Measurements from ENCODE around the gene CLSTN3.

CLSTN3 gene

GRCh38 chr12:7128681-7129286, 1.4 kb upstream of the CLSTN3 start, which contains the start of gene RBP5:
TSS of gene RBP5 (minus strand) at chr12:7128889. CDS start at chr12:7128775, 114 bp downstream.
- no peak for DNase-seq

GRCh38 chr12:7129287-7129871, 792 bp upstream of the CLSTN3 start:
- DNase-seq, result no peak

GRCh38 chr12:7130701-7131501, 730 bp downstream of the CLSTN3 start:
- peak in 1 of 2 donors; percentile 42 for DNase-seq

GRCh38 chr12:7131502-7131866, 1.3 kb downstream of the CLSTN3 start:
- DNase-seq, result no peak

- DNase-seq, result no peak
These were observed 4.4 kb downstream of the CLSTN3 start for GRCh38 chr12:7134396-7135166.

GRCh38 chr12:7136071-7136470, 5.9 kb downstream of the CLSTN3 start:
- no peak for DNase-seq

- DNase-seq, result no peak
These were observed 6.5 kb downstream of the CLSTN3 start for GRCh38 chr12:7136676-7137075.

GRCh38 chr12:7137908-7138307, 7.7 kb downstream of the CLSTN3 start:
- DNase-seq, result no peak

GRCh38 chr12:7139200-7139599, 9.0 kb downstream of the CLSTN3 start:
- DNase-seq, result no peak

- DNase-seq, result no peak
These were observed 11.3 kb downstream of the CLSTN3 start for GRCh38 chr12:7141351-7142005.

- peak in 1 of 2 donors; percentile 7 for DNase-seq
These were observed 12.0 kb downstream of the CLSTN3 start for GRCh38 chr12:7142056-7142644.

- DNase-seq, result no peak
These were observed 12.8 kb downstream of the CLSTN3 start for GRCh38 chr12:7142809-7143465.

GRCh38 chr12:7143564-7143963, 13.4 kb downstream of the CLSTN3 start:
- no peak for DNase-seq

GRCh38 chr12:7144414-7145120, 14.4 kb downstream of the CLSTN3 start:
- peak in 1 of 2 donors; percentile 27 for DNase-seq

GRCh38 chr12:7145671-7146070, 15.5 kb downstream of the CLSTN3 start:
- DNase-seq, result no peak

- DNase-seq, result no peak
These were observed 16.1 kb downstream of the CLSTN3 start for GRCh38 chr12:7146228-7146627.

- DNase-seq, result no peak
These were observed 16.7 kb downstream of the CLSTN3 start for GRCh38 chr12:7146906-7147305.

GRCh38 chr12:7150356-7150755, 20.2 kb downstream of the CLSTN3 start:
- DNase-seq, result no peak

GRCh38 chr12:7150841-7151240, 20.7 kb downstream of the CLSTN3 start:
- no peak for DNase-seq

GRCh38 chr12:7151532-7151931, 21.4 kb downstream of the CLSTN3 start:
- no peak for DNase-seq

- no peak for DNase-seq
These were observed 22.6 kb downstream of the CLSTN3 start for GRCh38 chr12:7152818-7153217.

Measured in hippocampal formation (tissue), 2 donors.